Stimulated activated CD8-positive, alpha-beta memory T cell treated with anti-CD3 and anti-CD28 coated beads, Interleukin-2, amount 100 ng/mL, for 1 hour (primary cell): ENCODE measurements around the gene ZNF132.
A peak's percentile ranks its signal among the peaks of the same experiment; 100 is the strongest.

Source experiments
- DNase-seq, 2 donors: peaks; one replicate each; pipeline ENCODE4 v3.0.0-alpha.2; 2020; ENCODE audit warnings: low read depth in 2 of 2

The ZNF132 gene

GRCh38 chr19:58386576-58387337 is 53.2 kb downstream of the ZNF132 start, which contains the start of gene RPS5:
Gene RPS5 (plus strand): TSS chr19:58387269. CDS start chr19:58388138, 869 bp downstream.
- peak; percentile 87 to 91 for DNase-seq

GRCh38 chr19:58385891-58386575 is 53.9 kb downstream of the ZNF132 start:
- DNase-seq = no peak

GRCh38 chr19:58385313-58385890 is 54.6 kb downstream of the ZNF132 start:
- no peak for DNase-seq

- no peak for DNase-seq
These were observed 56.9 kb downstream of the ZNF132 start for GRCh38 chr19:58382997-58383603.
